GM21381 (cell line): ENCODE measurements around the gene TRH.

Source experiments
- ATAC-seq: cut with Tn5 transposase; IDR thresholded peaks from one replicate; pipeline ENCODE4 v1.9.1; 2021; ENCODE audit warnings: mild to moderate bottlenecking, moderate library complexity; ENCODE audit not compliant: unreplicated experiment

TRH gene

GRCh38 chr3:129974564-129974832 is at the start of gene TRH:
Gene TRH, plus strand, starts transcription at chr3:129974720. Its CDS starts 1,097 bp downstream, at chr3:129975817.
- ATAC-seq = no peak

- no peak for ATAC-seq
Measured at GRCh38 chr3:129927072-129927471, 47.4 kb upstream of the TRH start.

- ATAC-seq = no peak
Measured at GRCh38 chr3:129929383-129929782, 45.1 kb upstream of the TRH start.

- ATAC-seq = no peak
Measured at GRCh38 chr3:129933471-129933870, 41.0 kb upstream of the TRH start.

GRCh38 chr3:129934234-129935123 is 40.0 kb upstream of the TRH start:
- no peak for ATAC-seq

- ATAC-seq = no peak
Measured at GRCh38 chr3:129936757-129937156, 37.8 kb upstream of the TRH start.

GRCh38 chr3:129937717-129938116 is 36.8 kb upstream of the TRH start:
- no peak for ATAC-seq

GRCh38 chr3:129938140-129938930 is 36.2 kb upstream of the TRH start:
- ATAC-seq = no peak

- ATAC-seq = no peak
Measured at GRCh38 chr3:129940086-129940485, 34.4 kb upstream of the TRH start.

GRCh38 chr3:129942296-129942695 is 32.2 kb upstream of the TRH start:
- peak; percentile 62 for ATAC-seq

- no peak for ATAC-seq
Measured at GRCh38 chr3:129943020-129943419, 31.5 kb upstream of the TRH start.

GRCh38 chr3:129944709-129945108 is 29.8 kb upstream of the TRH start:
- no peak for ATAC-seq

- no peak for ATAC-seq
Measured at GRCh38 chr3:129947538-129948240, 26.8 kb upstream of the TRH start.

GRCh38 chr3:129950318-129951046 is 24.0 kb upstream of the TRH start:
- ATAC-seq = no peak

GRCh38 chr3:129952556-129953355 is 21.8 kb upstream of the TRH start:
- no peak for ATAC-seq

- ATAC-seq = no peak
Measured at GRCh38 chr3:129953621-129954020, 20.9 kb upstream of the TRH start.

- ATAC-seq = no peak
Measured at GRCh38 chr3:129954514-129954913, 20.0 kb upstream of the TRH start.

- ATAC-seq = no peak
Measured at GRCh38 chr3:129956936-129957335, 17.6 kb upstream of the TRH start.

GRCh38 chr3:129958755-129959154 is 15.8 kb upstream of the TRH start:
- ATAC-seq = no peak

- no peak for ATAC-seq
Measured at GRCh38 chr3:129961141-129961541, 13.4 kb upstream of the TRH start.
